Neural progenitor cell (in vitro differentiated cells): ENCODE results near the gene ADAMTSL1. TPM values are rescaled to one million over a fixed set of nuclear protein-coding genes. Genes with fewer than 3 reads are reported as not detected.

ENCODE experiments used
- DNase-seq: peaks from one replicate; pipeline ENCODE4 v3.0.0-alpha.2; 2016; ENCODE audit warnings: low spot score
- H2AFZ ChIP-seq: fragments of 200-600 bp; sonication (generic); replicated peaks from 2 replicates; pipeline ENCODE4 v1.6.1; 2016; ENCODE audit warnings: antibody characterized with exemption
- H3F3A ChIP-seq: fragments of 200-600 bp; sonication (generic); 2 replicates; pipeline ENCODE4 v1.6.1; 2016; ENCODE audit warnings: antibody characterized with exemption, low read depth
- H3K27ac ChIP-seq: fragments of 200-600 bp; sonication (generic); 2 replicates; pipeline ENCODE4 v1.5.1; 2016; ENCODE audit warnings: mild to moderate bottlenecking
- H3K27me3 ChIP-seq: fragments of 200-600 bp; sonication (generic); 2 replicates; pipeline ENCODE4 v1.6.1; 2016; ENCODE audit warnings: mild to moderate bottlenecking, moderate library complexity
- H3K36me3 ChIP-seq: fragments of 200-600 bp; sonication (generic); 2 replicates; pipeline ENCODE4 v1.5.1; 2016
- H3K4me1 ChIP-seq: fragments of 200-600 bp; sonication (generic); 2 replicates; pipeline ENCODE4 v1.6.1; 2016; ENCODE audit warnings: mixed run types
- H3K4me2 ChIP-seq: fragments of 200-600 bp; sonication (generic); 2 replicates; pipeline ENCODE4 v1.6.1; 2016
- H3K4me3 ChIP-seq: fragments of 200-600 bp; sonication (generic); 2 replicates; pipeline ENCODE4 v1.5.1; 2016
- H3K79me2 ChIP-seq: fragments of 200-600 bp; sonication (generic); 2 replicates; pipeline ENCODE4 v1.6.1; 2016; ENCODE audit warnings: low read depth
- H3K9ac ChIP-seq: fragments of 200-600 bp; sonication (generic); 2 replicates; pipeline ENCODE4 v1.6.1; 2016
- H3K9me3 ChIP-seq: fragments of 200-600 bp; sonication (generic); 2 replicates; pipeline ENCODE4 v1.5.1; 2016; ENCODE audit warnings: low read depth
- H4K20me1 ChIP-seq: fragments of 200-600 bp; sonication (generic); 2 replicates; pipeline ENCODE4 v1.6.1; 2016; ENCODE audit warnings: low read depth
- H3K27ac Mint-ChIP-seq: 3 replicates; pipeline ENCODE4 v1.8.0; 2021; ENCODE audit warnings: mixed read lengths
- H3K27me3 Mint-ChIP-seq: 2 replicates; pipeline ENCODE4 v1.8.0; 2022; ENCODE audit warnings: low read depth, mild to moderate bottlenecking, inconsistent platforms, moderate library complexity, mixed read lengths; ENCODE audit not compliant: insufficient read depth
- H3K36me3 Mint-ChIP-seq: 3 replicates; pipeline ENCODE4 v1.8.0; 2021; ENCODE audit warnings: mixed read lengths
- H3K4me1 Mint-ChIP-seq: 3 replicates; pipeline ENCODE4 v1.8.0; 2021; ENCODE audit warnings: mixed read lengths
- H3K4me3 Mint-ChIP-seq: 3 replicates; pipeline ENCODE4 v1.8.0; 2021; ENCODE audit warnings: mild to moderate bottlenecking, moderate library complexity, mixed read lengths
- H3K9me3 Mint-ChIP-seq: 3 replicates; pipeline ENCODE4 v1.8.0; 2020; ENCODE audit warnings: mixed read lengths
- EZH2 ChIP-seq: fragments of 200-600 bp; sonication (generic); IDR thresholded peaks from 2 replicates; pipeline ENCODE4 v1.6.1; 2017; ENCODE audit warnings: antibody characterized with exemption, mild to moderate bottlenecking, moderate library complexity
- EZH2phosphoT487 ChIP-seq: fragments of 200-600 bp; sonication (generic); IDR thresholded peaks from 2 replicates; pipeline ENCODE4 v1.6.1; 2017; ENCODE audit warnings: antibody characterized with exemption
- total RNA-seq: library from RNA; depleted of rRNA; stranded (reverse); fragments of >200 nt; gene quantifications from 2 replicates; pipeline ENCODE4 v1.2.3, GENCODE V29; 2015; ENCODE audit warnings: low replicate concordance
- TF ChIP-seq, protein P1 (sequence below): fragments of 200-600 bp; sonication (generic); IDR thresholded peaks from 2 replicates; pipeline ENCODE4 v1.5.1; 2017; ENCODE audit warnings: antibody characterized with exemption, mild to moderate bottlenecking

The ADAMTSL1 gene
- total RNA-seq, 1 donor from 2014 or later: 0.73 TPM

DNA sequence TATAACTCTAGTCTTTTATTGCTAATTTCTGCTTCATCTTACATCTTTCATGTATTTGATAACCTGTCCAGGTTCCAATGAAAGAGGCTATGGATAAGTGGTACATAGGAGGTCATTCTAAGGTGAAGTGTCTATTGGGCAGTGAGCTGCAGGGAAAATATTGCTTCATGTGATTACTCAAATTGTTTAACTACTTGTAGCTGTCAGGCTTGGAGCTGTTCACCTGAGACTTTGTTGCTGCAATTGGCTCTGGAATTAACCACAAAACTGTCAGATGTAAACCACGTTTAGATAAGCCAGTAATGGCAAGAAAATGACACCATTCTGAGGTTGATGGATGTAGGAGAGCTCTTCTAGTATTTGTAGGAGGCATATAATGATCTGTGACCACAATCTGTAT is 26.0 kb downstream of the ADAMTSL1 start:
- H3K27ac Mint-ChIP-seq: no peak overlapping the region

DNA sequence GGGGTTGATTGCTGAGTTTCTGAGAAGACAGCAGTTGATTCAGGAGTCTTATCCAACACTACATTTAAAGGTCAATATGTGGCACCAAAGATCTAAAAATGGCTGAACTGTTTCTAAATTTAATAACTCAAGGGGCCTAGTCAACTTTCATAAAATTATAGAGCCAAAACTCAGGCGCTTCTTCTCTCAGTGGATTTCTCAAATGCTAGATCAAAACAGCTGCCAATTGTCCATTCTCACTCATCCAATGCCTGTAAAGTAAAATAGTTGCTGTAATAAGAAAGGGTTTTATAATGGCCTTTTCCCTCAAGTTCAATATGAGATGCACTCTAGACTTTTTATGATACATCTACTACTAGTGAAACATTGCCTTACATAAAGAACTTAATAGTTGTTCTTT is 26.5 kb downstream of the ADAMTSL1 start:
- H3K27me3 ChIP-seq: no peaks in the 10 kb centered on the region
- no peaks in the 10 kb centered on the region for H3K27me3 Mint-ChIP-seq
- TF ChIP-seq EZH2phosphoT487 (no peak), EZH2 (no peak)
- TF ChIP-seq, protein P1, sequence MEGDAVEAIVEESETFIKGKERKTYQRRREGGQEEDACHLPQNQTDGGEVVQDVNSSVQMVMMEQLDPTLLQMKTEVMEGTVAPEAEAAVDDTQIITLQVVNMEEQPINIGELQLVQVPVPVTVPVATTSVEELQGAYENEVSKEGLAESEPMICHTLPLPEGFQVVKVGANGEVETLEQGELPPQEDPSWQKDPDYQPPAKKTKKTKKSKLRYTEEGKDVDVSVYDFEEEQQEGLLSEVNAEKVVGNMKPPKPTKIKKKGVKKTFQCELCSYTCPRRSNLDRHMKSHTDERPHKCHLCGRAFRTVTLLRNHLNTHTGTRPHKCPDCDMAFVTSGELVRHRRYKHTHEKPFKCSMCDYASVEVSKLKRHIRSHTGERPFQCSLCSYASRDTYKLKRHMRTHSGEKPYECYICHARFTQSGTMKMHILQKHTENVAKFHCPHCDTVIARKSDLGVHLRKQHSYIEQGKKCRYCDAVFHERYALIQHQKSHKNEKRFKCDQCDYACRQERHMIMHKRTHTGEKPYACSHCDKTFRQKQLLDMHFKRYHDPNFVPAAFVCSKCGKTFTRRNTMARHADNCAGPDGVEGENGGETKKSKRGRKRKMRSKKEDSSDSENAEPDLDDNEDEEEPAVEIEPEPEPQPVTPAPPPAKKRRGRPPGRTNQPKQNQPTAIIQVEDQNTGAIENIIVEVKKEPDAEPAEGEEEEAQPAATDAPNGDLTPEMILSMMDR: no peak
- no peaks in the 10 kb centered on the region for H3K36me3 ChIP-seq
- no peak overlapping the region for H3K4me3 ChIP-seq
- no peaks in the 10 kb centered on the region for H3K9me3 ChIP-seq
- no peak overlapping the region for H3K4me3 Mint-ChIP-seq
- no peaks in the 10 kb centered on the region for H4K20me1 ChIP-seq
- H3K36me3 Mint-ChIP-seq: no peaks in the 10 kb centered on the region
- peaks cover 8% of the 10 kb centered on the region for H3K4me1 Mint-ChIP-seq
- H3K27ac Mint-ChIP-seq: no peak overlapping the region
- no peak overlapping the region for H3K4me2 ChIP-seq
- H3K9me3 Mint-ChIP-seq: no peaks in the 10 kb centered on the region
- no peak overlapping the region for H3K27ac ChIP-seq
- no peak overlapping the region for H3K9ac ChIP-seq
- H3K4me1 ChIP-seq: peaks cover 22% of the 10 kb centered on the region
- H3K79me2 ChIP-seq: no peaks in the 10 kb centered on the region
- no peak for DNase-seq
- H2AFZ ChIP-seq: no peak overlapping the region
- no peaks in the 10 kb centered on the region for H3F3A ChIP-seq

More for the DNA sequence above, 26.0 kb downstream of the ADAMTSL1 start:
- Mint-ChIP-seq H3K36me3 (no peaks in the 10 kb centered on the region), H3K4me1 (peaks cover 5% of the 10 kb centered on the region), H3K27me3 (no peaks in the 10 kb centered on the region), H3K4me3 (no peak overlapping the region), H3K9me3 (no peaks in the 10 kb centered on the region)
- Histone ChIP-seq H3K4me1 (peaks cover 18% of the 10 kb centered on the region), H3F3A (no peaks in the 10 kb centered on the region), H3K4me3 (no peak overlapping the region), H3K9ac (no peak overlapping the region), H3K27me3 (no peaks in the 10 kb centered on the region), H2AFZ (no peak overlapping the region), H3K79me2 (no peaks in the 10 kb centered on the region), H3K36me3 (no peaks in the 10 kb centered on the region), H3K9me3 (no peaks in the 10 kb centered on the region), H4K20me1 (no peaks in the 10 kb centered on the region), H3K4me2 (no peak overlapping the region), H3K27ac (no peak overlapping the region)
- DNase-seq: no peak
- TF ChIP-seq, protein P1: no peak
- TF ChIP-seq EZH2phosphoT487 (no peak), EZH2 (no peak)

DNA sequence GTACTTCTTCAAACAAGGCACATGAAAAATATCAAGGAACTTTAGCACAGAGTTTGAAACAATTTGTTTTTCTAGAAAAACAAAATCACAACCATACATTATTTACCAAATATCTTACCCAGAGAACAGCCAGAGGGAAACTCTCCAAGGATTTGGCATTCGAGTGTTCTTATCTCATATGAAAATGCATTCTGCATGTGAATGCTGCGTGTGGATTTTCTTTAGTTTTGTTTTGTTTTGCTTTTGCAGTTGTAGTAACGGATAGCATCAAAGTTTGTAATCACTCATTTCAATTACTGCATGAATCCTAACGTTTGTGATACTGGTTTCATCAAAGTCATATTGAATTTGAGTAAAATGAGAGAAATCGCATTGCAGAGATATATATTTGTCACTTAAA is 28.0 kb downstream of the ADAMTSL1 start:
- Histone ChIP-seq H3F3A (no peaks in the 10 kb centered on the region), H3K9ac (no peak overlapping the region), H3K27ac (no peak overlapping the region), H3K4me2 (no peak overlapping the region), H3K79me2 (no peaks in the 10 kb centered on the region), H2AFZ (peak overlapping the region; percentile 69), H3K4me3 (no peak overlapping the region), H3K36me3 (no peaks in the 10 kb centered on the region), H4K20me1 (no peaks in the 10 kb centered on the region), H3K27me3 (no peaks in the 10 kb centered on the region), H3K4me1 (peaks cover 26% of the 10 kb centered on the region), H3K9me3 (no peaks in the 10 kb centered on the region)
- no peak overlapping the region for H3K4me3 Mint-ChIP-seq
- H3K4me1 Mint-ChIP-seq: peaks cover 8% of the 10 kb centered on the region
- H3K27ac Mint-ChIP-seq: no peak overlapping the region
- DNase-seq: no peak
- TF ChIP-seq EZH2phosphoT487 (no peak), EZH2 (no peak)
- TF ChIP-seq, protein P1: no peak
- H3K9me3 Mint-ChIP-seq: no peaks in the 10 kb centered on the region
- no peaks in the 10 kb centered on the region for H3K27me3 Mint-ChIP-seq
- H3K36me3 Mint-ChIP-seq: no peaks in the 10 kb centered on the region
